ENCODE measurements around the gene MAPKAPK5. TPM values are rescaled to one million over a fixed set of nuclear protein-coding genes. Genes with fewer than 3 reads are reported as not detected.

Gene MAPKAPK5
- total and polyA plus RNA-seq, 2 of the 13 experiments (the other 11 are each of a cell fraction or from before 2014, with no cell fraction given), result 43.2 to 58.2 TPM

DNA sequence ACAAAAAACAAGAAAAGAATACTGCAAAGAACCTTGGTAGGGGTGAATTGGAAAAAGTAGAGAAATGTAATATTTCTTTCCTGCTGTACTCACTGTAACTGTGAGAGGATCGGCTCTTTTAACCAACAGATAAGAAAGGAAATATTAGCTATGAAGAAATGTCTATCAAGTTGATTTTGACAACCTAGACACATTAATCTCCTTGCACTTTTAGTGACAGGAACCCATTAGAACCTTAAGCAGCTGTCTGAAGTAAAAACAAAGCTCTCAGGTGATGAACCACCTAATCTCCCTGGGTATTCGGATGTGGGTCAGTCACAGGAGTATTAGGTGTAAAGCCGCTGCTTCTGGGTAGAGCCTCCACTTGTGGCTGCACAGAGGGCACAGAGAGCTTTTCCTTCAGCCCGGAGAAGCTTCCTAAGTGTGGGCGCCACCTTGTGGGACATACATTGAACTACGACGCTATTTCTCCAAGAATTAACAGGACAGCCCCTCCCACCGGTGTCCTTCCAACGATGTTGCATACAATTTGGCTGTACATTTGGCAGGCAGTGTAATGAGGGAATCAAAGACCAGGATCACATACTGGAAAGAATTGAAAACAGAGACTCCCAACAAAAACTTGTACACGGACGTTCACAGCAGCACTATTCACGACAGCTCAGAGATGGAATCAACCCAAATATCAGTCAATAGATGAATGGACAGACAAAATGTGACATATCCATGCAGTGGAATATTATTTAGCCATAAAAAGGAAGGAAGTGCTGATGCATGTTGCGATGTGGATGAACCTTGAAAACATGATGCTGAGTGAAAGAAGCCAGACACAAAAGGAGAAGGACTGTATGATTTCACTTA is 28.9 kb upstream of the MAPKAPK5 start (continued):
- TF ChIP-seq, protein P1, sequence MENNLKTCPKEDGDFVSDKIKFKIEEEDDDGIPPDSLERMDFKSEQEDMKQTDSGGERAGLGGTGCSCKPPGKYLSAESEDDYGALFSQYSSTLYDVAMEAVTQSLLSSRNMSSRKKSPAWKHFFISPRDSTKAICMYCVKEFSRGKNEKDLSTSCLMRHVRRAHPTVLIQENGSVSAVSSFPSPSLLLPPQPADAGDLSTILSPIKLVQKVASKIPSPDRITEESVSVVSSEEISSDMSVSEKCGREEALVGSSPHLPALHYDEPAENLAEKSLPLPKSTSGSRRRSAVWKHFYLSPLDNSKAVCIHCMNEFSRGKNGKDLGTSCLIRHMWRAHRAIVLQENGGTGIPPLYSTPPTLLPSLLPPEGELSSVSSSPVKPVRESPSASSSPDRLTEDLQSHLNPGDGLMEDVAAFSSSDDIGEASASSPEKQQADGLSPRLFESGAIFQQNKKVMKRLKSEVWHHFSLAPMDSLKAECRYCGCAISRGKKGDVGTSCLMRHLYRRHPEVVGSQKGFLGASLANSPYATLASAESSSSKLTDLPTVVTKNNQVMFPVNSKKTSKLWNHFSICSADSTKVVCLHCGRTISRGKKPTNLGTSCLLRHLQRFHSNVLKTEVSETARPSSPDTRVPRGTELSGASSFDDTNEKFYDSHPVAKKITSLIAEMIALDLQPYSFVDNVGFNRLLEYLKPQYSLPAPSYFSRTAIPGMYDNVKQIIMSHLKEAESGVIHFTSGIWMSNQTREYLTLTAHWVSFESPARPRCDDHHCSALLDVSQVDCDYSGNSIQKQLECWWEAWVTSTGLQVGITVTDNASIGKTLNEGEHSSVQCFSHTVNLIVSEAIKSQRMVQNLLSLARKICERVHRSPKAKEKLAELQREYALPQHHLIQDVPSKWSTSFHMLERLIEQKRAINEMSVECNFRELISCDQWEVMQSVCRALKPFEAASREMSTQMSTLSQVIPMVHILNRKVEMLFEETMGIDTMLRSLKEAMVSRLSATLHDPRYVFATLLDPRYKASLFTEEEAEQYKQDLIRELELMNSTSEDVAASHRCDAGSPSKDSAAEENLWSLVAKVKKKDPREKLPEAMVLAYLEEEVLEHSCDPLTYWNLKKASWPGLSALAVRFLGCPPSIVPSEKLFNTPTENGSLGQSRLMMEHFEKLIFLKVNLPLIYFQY (CRISPR knock-in tag; IDR thresholded peaks at IDR 0.05; ENCODE audit: borderline replicate concordance), result 0 out of 2 replicates have a peak, but pooled peaks have one; percentile 41
- TF ChIP-seq MIER3 (CRISPR knock-in tag; IDR thresholded peaks at IDR 0.05; ENCODE audit: borderline replicate concordance) (no peak), HOXA3 (CRISPR knock-in tag; IDR thresholded peaks at IDR 0.05) (0 out of 2 replicates have a peak, but pooled peaks have one; percentile 21), XRCC5 (optimal IDR thresholded peaks at IDR 0.05; ENCODE audit: low read length) (peak; percentile 49), POLR2G (IDR thresholded peaks at IDR 0.05; ENCODE audit: low read depth, low read length) (peak; percentile 49), TCF7 (IDR thresholded peaks at IDR 0.05; ENCODE audit: low read depth) (no peak), KDM1A (CRISPR knock-in tag; IDR thresholded peaks at IDR 0.05) (no peak), IKZF4 (CRISPR knock-in tag; IDR thresholded peaks at IDR 0.05; ENCODE audit: borderline replicate concordance, low read depth, not compliant biosample characterization) (peak; percentile 69), SAP130 (CRISPR knock-in tag; IDR thresholded peaks at IDR 0.05; ENCODE audit: low read depth) (peak; percentile 29; the same call in 1 of the 2 replicates), MAFK (conservative IDR thresholded peaks at IDR 0.05 in 1 of 2, IDR thresholded peaks at IDR 0.05 in 1 of 2; ENCODE audit: low read length in 2 of 2) (no peak), SALL1 (CRISPR knock-in tag; IDR thresholded peaks at IDR 0.05) (peak; percentile 41), PTBP1 (IDR thresholded peaks at IDR 0.05; ENCODE audit: low read depth, low read length, poor library complexity, severe bottlenecking) (no peak), ARNT2 (CRISPR knock-in tag; IDR thresholded peaks at IDR 0.05; ENCODE audit: low read depth) (no peak), ZNF614 (CRISPR knock-in tag; IDR thresholded peaks at IDR 0.05; ENCODE audit: borderline replicate concordance) (0 out of 2 replicates have a peak, but pooled peaks have one; percentile 40), ZNF816 (CRISPR knock-in tag; IDR thresholded peaks at IDR 0.05; ENCODE audit: borderline replicate concordance) (no peak), ZNF335 (CRISPR knock-in tag; IDR thresholded peaks at IDR 0.05) (0 out of 2 replicates have a peak, but pooled peaks have one; percentile 33), MXI1 (IDR thresholded peaks at IDR 0.05; ENCODE audit: borderline replicate concordance, low read depth, low read length) (no peak)
- TF ChIP-seq, protein P2, sequence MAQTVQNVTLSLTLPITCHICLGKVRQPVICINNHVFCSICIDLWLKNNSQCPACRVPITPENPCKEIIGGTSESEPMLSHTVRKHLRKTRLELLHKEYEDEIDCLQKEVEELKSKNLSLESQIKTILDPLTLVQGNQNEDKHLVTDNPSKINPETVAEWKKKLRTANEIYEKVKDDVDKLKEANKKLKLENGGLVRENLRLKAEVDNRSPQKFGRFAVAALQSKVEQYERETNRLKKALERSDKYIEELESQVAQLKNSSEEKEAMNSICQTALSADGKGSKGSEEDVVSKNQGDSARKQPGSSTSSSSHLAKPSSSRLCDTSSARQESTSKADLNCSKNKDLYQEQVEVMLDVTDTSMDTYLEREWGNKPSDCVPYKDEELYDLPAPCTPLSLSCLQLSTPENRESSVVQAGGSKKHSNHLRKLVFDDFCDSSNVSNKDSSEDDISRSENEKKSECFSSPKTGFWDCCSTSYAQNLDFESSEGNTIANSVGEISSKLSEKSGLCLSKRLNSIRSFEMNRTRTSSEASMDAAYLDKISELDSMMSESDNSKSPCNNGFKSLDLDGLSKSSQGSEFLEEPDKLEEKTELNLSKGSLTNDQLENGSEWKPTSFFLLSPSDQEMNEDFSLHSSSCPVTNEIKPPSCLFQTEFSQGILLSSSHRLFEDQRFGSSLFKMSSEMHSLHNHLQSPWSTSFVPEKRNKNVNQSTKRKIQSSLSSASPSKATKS (CRISPR knock-in tag; IDR thresholded peaks at IDR 0.05), result no peak
- TF ChIP-seq, protein P3, sequence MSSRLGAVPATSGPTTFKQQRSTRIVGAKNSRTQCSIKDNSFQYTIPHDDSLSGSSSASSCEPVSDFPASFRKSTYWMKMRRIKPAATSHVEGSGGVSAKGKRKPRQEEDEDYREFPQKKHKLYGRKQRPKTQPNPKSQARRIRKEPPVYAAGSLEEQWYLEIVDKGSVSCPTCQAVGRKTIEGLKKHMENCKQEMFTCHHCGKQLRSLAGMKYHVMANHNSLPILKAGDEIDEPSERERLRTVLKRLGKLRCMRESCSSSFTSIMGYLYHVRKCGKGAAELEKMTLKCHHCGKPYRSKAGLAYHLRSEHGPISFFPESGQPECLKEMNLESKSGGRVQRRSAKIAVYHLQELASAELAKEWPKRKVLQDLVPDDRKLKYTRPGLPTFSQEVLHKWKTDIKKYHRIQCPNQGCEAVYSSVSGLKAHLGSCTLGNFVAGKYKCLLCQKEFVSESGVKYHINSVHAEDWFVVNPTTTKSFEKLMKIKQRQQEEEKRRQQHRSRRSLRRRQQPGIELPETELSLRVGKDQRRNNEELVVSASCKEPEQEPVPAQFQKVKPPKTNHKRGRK (CRISPR knock-in tag; IDR thresholded peaks at IDR 0.05), result no peak
- TF ChIP-seq, protein P4, sequence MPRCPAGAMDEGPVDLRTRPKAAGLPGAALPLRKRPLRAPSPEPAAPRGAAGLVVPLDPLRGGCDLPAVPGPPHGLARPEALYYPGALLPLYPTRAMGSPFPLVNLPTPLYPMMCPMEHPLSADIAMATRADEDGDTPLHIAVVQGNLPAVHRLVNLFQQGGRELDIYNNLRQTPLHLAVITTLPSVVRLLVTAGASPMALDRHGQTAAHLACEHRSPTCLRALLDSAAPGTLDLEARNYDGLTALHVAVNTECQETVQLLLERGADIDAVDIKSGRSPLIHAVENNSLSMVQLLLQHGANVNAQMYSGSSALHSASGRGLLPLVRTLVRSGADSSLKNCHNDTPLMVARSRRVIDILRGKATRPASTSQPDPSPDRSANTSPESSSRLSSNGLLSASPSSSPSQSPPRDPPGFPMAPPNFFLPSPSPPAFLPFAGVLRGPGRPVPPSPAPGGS (CRISPR knock-in tag; IDR thresholded peaks at IDR 0.05), result no peak

All from HepG2 (cell line).